ENCODE measurements around the gene SLC25A42.

SLC25A42 gene

DNA sequence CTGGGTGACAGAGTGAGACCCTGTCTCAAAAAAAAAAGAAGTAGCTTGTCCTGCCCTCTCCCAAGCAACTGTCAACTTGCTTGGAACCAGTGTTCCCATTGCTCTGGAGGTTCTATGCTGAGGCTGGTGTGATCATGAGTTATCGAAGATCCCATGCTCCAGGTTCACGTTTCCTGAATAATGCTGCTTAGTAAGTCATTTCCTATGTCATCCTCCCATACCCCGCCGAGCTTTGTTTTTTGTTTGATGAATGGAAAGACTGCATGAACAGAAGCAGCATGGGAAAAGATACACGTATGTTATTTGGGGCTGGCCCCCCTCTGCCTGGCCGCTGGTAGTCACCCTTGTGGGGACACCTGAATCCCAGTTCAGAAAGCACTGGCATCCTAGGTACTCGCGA is 11.3 kb downstream of the SLC25A42 start:
- Histone ChIP-seq H3K36me3 (ENCODE audit: control insufficient read depth, insufficient read depth, low read length, severe bottlenecking) (no peaks in the 10 kb centered on the region), H3K27me3 (replicated peaks; ENCODE audit: control insufficient read depth, insufficient read depth, low read length) (no peaks in the 10 kb centered on the region), H3K9ac (ENCODE audit: low read length) (no peak overlapping the region), H3K9me3 (ENCODE audit: control insufficient read depth, low read length) (no peaks in the 10 kb centered on the region), H3K4me1 (ENCODE audit: control insufficient read depth, insufficient read depth, low read length) (no peaks in the 10 kb centered on the region), H3K4me3 (ENCODE audit: low read length) (no peak overlapping the region)
- DNase-seq (ENCODE audit: low read depth): no peak

DNA sequence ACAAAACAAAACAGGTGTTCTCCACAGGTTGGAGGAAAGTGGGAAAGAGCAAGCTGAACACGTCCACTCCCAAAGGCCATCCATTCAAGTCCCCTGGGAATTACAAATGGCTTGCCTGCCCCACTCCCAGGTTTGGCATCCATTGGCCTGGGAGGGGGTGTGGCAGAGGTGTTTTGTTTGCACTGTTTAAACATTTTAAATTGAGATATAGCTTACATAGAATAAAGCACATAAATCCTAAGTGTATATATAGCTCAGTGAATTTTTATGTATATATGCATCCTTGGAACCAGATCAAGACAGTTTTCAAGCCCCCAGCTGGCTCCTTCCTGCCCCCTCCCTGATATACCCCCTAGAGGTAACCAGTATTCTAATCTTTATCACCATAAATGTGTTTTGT is 12.7 kb downstream of the SLC25A42 start:
- H3K4me1 ChIP-seq (ENCODE audit: control insufficient read depth, insufficient read depth, low read length): no peaks in the 10 kb centered on the region
- DNase-seq (ENCODE audit: low read depth): no peak
- no peak overlapping the region for H3K9ac ChIP-seq (ENCODE audit: low read length)

DNA sequence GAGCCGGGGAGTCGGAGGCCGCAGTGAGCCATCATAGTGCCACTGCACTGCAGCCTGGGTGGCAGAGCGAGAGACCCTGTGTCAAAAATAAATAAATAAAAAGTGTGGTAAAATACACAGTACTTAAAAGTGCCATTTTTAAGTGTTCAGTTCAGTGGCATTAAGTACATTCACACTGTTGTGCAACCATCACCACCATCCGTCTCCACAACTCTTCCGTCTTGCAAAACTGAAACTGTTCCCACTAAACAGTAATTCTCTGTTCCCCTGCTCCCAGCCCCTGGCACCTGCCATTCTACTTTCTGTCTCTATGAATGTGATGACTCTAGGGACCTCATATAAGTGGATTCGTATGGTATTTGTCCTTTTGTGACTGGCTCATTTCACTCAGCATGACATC is 13.3 kb downstream of the SLC25A42 start:
- Histone ChIP-seq H3K27me3 (replicated peaks; ENCODE audit: control insufficient read depth, insufficient read depth, low read length) (no peaks in the 10 kb centered on the region), H3K9ac (ENCODE audit: low read length) (no peak overlapping the region), H3K4me1 (ENCODE audit: control insufficient read depth, insufficient read depth, low read length) (no peaks in the 10 kb centered on the region), H3K36me3 (ENCODE audit: control insufficient read depth, insufficient read depth, low read length, severe bottlenecking) (no peaks in the 10 kb centered on the region), H3K4me3 (ENCODE audit: low read length) (no peak overlapping the region), H3K9me3 (ENCODE audit: control insufficient read depth, low read length) (no peaks in the 10 kb centered on the region)
- no peak for DNase-seq (ENCODE audit: low read depth)

More for the DNA sequence above, 12.7 kb downstream of the SLC25A42 start:
- Histone ChIP-seq H3K9me3 (ENCODE audit: control insufficient read depth, low read length) (no peaks in the 10 kb centered on the region), H3K36me3 (ENCODE audit: control insufficient read depth, insufficient read depth, low read length, severe bottlenecking) (no peaks in the 10 kb centered on the region), H3K27me3 (replicated peaks; ENCODE audit: control insufficient read depth, insufficient read depth, low read length) (no peaks in the 10 kb centered on the region), H3K4me3 (ENCODE audit: low read length) (no peak overlapping the region)

DNA sequence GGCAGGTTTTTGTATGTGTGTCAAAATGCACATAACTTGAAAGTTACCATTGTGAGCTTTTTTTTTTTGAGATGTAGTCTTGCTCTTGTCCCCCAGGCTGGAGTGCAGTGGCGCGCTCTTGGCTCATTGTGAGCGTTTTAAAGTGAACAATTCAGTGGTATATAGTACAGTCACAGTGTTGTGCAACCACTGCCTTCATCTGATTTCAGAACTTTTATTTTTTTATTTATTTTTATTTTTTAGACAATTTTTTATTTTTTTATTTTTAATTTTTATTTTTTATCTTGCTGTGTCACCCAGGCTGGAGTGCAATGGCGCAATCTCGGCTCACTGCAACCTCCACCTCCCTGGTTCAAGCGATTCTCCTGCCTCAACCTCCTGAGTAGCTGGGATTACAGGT is 15.0 kb downstream of the SLC25A42 start:
- DNase-seq (ENCODE audit: low read depth): no peak
- Histone ChIP-seq H3K9me3 (ENCODE audit: control insufficient read depth, low read length) (no peaks in the 10 kb centered on the region), H3K4me1 (ENCODE audit: control insufficient read depth, insufficient read depth, low read length) (no peaks in the 10 kb centered on the region), H3K4me3 (ENCODE audit: low read length) (no peak overlapping the region), H3K36me3 (ENCODE audit: control insufficient read depth, insufficient read depth, low read length, severe bottlenecking) (no peaks in the 10 kb centered on the region), H3K27me3 (replicated peaks; ENCODE audit: control insufficient read depth, insufficient read depth, low read length) (no peaks in the 10 kb centered on the region), H3K9ac (ENCODE audit: low read length) (no peak overlapping the region)

DNA sequence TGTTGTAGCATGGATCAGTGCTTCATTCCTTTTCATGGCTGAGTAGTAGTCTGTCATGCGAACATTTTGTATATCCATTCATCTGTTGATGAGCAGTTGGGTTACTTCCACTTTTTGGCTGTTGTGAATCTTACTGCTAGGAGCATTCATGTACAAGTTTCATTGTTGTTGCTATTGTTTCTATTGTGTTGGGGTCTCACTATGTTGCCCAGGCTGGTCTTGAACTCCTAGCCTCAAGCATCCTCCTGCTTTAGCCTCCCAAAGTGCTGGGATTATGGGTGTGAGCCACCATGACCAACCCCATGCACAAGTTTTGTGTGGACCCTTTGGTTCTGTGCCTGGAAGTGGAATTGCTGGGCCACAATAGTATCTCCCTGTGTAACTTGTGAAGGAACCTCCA is 15.8 kb downstream of the SLC25A42 start:
- Histone ChIP-seq H3K4me3 (ENCODE audit: low read length) (no peak overlapping the region), H3K27me3 (replicated peaks; ENCODE audit: control insufficient read depth, insufficient read depth, low read length) (no peaks in the 10 kb centered on the region), H3K9me3 (ENCODE audit: control insufficient read depth, low read length) (no peaks in the 10 kb centered on the region), H3K4me1 (ENCODE audit: control insufficient read depth, insufficient read depth, low read length) (no peaks in the 10 kb centered on the region), H3K9ac (ENCODE audit: low read length) (no peak overlapping the region), H3K36me3 (ENCODE audit: control insufficient read depth, insufficient read depth, low read length, severe bottlenecking) (no peaks in the 10 kb centered on the region)
- no peak for DNase-seq (ENCODE audit: low read depth)

DNA sequence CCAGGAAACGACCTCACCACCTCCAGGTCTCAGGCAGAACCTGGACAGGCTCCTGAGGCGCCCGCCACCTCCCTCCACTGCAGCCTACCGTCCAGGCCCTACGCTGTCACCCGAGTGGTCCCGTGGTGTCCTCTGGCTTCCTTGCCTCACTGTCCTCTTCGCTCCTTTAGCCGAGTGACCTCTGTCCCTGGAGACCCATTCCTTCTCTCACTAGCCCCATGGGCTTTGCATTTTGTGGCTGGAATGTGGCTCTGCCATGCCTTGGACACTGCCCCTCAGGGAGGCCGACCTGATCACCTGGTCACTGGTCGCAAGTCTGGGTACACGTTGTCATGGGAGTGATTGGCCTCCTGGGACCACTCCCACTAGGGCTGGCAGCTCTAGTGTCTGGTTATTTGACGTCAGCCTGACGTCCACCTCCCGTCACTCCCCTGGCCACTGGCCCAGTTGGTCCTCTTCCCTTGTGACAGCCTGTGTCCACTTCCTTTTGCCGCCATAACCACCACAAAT is 17.9 kb downstream of the SLC25A42 start:
- no peak overlapping the region for H3K4me3 ChIP-seq (ENCODE audit: low read length)
- no peak overlapping the region for H3K9ac ChIP-seq (ENCODE audit: low read length)
- H3K4me1 ChIP-seq (ENCODE audit: control insufficient read depth, insufficient read depth, low read length): no peaks in the 10 kb centered on the region
- no peaks in the 10 kb centered on the region for H3K36me3 ChIP-seq (ENCODE audit: control insufficient read depth, insufficient read depth, low read length, severe bottlenecking)
- no peaks in the 10 kb centered on the region for H3K27me3 ChIP-seq (replicated peaks; ENCODE audit: control insufficient read depth, insufficient read depth, low read length)
- no peak for DNase-seq (ENCODE audit: low read depth)
- no peaks in the 10 kb centered on the region for H3K9me3 ChIP-seq (ENCODE audit: control insufficient read depth, low read length)

DNA sequence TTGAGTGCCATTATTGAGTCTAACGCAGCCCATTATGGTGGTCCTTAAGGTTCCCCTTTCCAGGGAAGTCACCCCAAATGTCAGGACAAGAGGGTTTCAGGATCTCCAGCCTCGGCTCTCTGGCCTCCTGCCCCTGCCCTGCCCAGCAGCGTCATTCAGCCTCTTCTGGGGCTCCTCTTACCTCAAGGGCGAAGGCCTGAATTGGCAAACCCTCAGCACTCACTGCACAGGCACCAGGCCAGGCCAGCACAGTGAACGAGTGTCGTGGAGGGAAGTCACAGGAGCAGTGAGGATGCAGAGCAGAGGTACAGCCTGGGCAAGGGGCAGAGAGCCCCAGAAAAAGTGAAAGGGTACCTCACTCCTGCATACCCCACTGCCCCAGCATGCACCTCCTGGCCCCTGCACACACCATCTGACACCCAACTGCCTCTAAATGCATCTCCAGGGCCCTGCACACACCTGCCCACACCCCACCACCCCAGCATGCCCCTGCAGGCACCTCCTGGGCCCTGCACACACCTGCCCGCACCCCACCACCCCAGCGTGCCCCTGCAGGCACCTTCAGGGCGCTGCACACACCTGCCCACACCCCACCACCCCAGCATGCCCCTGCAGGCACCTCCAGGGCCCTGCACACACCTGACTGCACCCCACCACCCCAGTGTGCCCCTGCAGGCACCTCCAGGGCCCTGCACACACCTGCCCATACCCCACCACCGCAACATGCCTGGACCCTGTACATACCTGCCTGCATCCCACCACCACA is 19.8 kb downstream of the SLC25A42 start:
- Histone ChIP-seq H3K9ac (ENCODE audit: low read length) (no peak overlapping the region), H3K27me3 (replicated peaks; ENCODE audit: control insufficient read depth, insufficient read depth, low read length) (no peaks in the 10 kb centered on the region), H3K4me1 (ENCODE audit: control insufficient read depth, insufficient read depth, low read length) (no peaks in the 10 kb centered on the region), H3K9me3 (ENCODE audit: control insufficient read depth, low read length) (no peaks in the 10 kb centered on the region), H3K4me3 (ENCODE audit: low read length) (no peak overlapping the region), H3K36me3 (ENCODE audit: control insufficient read depth, insufficient read depth, low read length, severe bottlenecking) (no peaks in the 10 kb centered on the region)
- no peak for DNase-seq (ENCODE audit: low read depth)

DNA sequence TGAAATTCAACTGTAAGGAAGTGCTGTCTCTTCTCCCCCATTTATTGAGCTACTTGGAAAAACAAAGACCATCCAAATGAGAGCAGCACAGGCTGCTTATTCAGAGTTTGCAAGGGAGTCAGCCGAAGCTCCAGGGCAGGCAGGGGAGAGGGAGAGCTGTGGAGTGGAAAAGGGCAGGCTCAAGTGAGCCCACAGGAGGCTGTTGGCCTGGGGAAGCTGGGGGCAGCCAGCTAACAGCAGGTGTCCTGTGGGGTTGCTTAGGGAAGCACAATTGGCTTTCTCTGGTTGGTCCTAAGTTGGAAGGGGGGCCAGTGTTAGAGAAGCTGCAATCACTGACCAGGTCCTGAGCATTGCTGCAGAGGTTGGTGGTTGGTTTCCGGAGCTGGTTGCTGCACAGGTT is 23.9 kb downstream of the SLC25A42 start:
- no peak for DNase-seq (ENCODE audit: low read depth)
- Histone ChIP-seq H3K36me3 (ENCODE audit: control insufficient read depth, insufficient read depth, low read length, severe bottlenecking) (no peaks in the 10 kb centered on the region), H3K4me3 (ENCODE audit: low read length) (no peak overlapping the region), H3K9ac (ENCODE audit: low read length) (no peak overlapping the region), H3K4me1 (ENCODE audit: control insufficient read depth, insufficient read depth, low read length) (no peaks in the 10 kb centered on the region), H3K9me3 (ENCODE audit: control insufficient read depth, low read length) (no peaks in the 10 kb centered on the region), H3K27me3 (replicated peaks; ENCODE audit: control insufficient read depth, insufficient read depth, low read length) (no peaks in the 10 kb centered on the region)

DNA sequence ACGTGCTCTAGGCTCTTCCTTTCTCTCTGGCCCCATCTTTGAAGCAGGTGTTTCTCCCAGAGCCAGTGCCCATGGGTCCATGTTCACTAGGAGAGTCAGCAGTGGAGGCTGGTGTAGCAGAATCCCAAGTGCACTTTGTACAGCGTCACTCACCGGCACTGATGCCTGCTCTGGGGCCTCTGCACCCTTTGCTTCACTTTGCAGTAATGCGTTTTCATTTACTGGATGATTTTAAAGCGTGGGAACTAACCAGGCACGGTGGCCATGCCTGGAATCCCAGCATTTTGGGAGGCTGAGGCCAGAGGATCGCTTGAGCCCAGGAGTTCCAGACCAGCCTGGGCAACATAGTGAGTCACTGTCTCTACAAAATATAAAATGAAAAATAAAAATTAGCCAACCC is 30.7 kb downstream of the SLC25A42 start:
- H3K4me1 ChIP-seq (ENCODE audit: control insufficient read depth, insufficient read depth, low read length): peaks cover 9% of the 10 kb centered on the region
- no peak overlapping the region for H3K9ac ChIP-seq (ENCODE audit: low read length)
- no peaks in the 10 kb centered on the region for H3K9me3 ChIP-seq (ENCODE audit: control insufficient read depth, low read length)
- H3K27me3 ChIP-seq (replicated peaks; ENCODE audit: control insufficient read depth, insufficient read depth, low read length): no peaks in the 10 kb centered on the region
- no peaks in the 10 kb centered on the region for H3K36me3 ChIP-seq (ENCODE audit: control insufficient read depth, insufficient read depth, low read length, severe bottlenecking)
- H3K4me3 ChIP-seq (ENCODE audit: low read length): no peak overlapping the region
- DNase-seq (ENCODE audit: low read depth): no peak

DNA sequence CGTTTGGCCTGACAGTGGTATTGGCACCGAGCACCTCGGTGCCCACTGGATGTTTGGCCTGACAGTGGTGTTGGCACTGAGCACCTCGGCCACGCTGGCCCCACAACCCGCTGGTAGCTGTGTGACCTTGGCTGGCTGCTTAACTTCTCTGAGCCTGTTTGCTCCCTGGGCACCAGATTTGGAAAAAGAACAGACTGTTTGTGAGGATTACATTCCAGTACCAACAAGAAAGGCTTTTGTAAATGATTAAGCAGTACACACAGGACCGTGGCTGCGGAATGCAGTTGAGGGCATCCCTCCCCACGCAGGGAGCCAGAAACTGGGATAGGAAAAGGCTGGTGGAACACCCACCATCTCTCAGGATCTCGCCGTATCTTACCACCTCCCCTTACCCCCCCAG is 31.9 kb downstream of the SLC25A42 start:
- Histone ChIP-seq H3K27me3 (replicated peaks; ENCODE audit: control insufficient read depth, insufficient read depth, low read length) (no peaks in the 10 kb centered on the region), H3K4me1 (ENCODE audit: control insufficient read depth, insufficient read depth, low read length) (peaks cover 9% of the 10 kb centered on the region), H3K36me3 (ENCODE audit: control insufficient read depth, insufficient read depth, low read length, severe bottlenecking) (no peaks in the 10 kb centered on the region), H3K9me3 (ENCODE audit: control insufficient read depth, low read length) (no peaks in the 10 kb centered on the region), H3K4me3 (ENCODE audit: low read length) (no peak overlapping the region), H3K9ac (ENCODE audit: low read length) (no peak overlapping the region)
- DNase-seq (ENCODE audit: low read depth): no peak

DNA sequence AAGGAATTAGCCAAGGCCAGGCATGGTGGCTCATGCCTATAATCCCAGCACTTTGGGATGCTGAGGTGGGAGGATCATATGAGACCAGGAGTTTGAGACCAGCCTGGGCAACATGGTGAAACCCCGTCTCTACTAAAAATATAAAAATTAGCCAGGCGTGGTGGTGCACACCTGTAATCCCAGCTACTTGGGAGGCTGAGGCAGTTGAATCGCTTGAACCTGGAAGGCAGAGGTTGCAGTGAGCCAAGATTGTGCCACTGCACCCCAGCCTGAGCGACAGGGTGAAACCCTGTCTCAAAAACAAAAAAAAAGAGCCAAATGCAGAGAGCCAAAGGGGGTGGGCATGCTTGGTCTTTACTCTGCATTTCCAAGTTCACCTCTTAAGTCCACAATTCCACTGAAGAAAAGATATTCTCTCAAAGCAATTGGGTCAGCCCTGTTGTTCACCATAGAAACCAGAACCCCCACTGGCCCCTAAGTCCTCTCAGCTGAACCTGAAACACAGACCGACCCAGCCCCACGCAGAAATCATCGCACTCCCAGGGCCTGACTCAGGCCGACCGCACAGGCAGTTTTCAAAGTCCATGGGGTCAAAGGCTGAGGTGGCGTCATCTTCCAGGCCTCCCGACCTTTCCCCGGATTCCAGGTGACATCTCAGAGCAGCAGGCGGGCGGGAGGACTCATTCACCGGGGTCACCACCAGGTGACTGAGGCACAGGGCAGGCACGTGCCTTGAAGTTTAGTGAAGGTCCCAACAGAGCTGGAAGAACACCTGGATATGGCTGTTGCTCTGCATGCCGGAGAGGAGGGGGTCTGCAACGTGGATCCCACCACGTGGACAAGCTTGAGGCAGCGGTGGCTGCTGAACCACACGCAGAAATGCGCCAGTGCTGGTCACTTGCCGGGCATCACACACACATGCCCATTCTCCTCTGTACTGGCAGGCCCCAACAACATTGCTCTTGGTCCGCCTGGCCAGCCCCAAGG is 33.1 kb downstream of the SLC25A42 start:
- no peaks in the 10 kb centered on the region for H3K9me3 ChIP-seq (ENCODE audit: control insufficient read depth, low read length)
- peaks cover 9% of the 10 kb centered on the region for H3K4me1 ChIP-seq (ENCODE audit: control insufficient read depth, insufficient read depth, low read length)
- H3K27me3 ChIP-seq (replicated peaks; ENCODE audit: control insufficient read depth, insufficient read depth, low read length): no peaks in the 10 kb centered on the region
- no peak overlapping the region for H3K4me3 ChIP-seq (ENCODE audit: low read length)
- peaks cover 4% of the 10 kb centered on the region for H3K36me3 ChIP-seq (ENCODE audit: control insufficient read depth, insufficient read depth, low read length, severe bottlenecking)
- H3K9ac ChIP-seq (ENCODE audit: low read length): no peak overlapping the region
- DNase-seq (ENCODE audit: low read depth): no peak

Data from adipocyte (in vitro differentiated cells).